GM12874 (cell line): ENCODE results near the gene LGALS9.

Experiments used
- CTCF ChIP-seq: IDR thresholded peaks from 2 replicates; pipeline ENCODE4 v1.5.1; 2011; ENCODE audit warnings: low read depth, mild to moderate bottlenecking, control low read depth, low read length, moderate library complexity; ENCODE audit not compliant: insufficient read depth

The LGALS9 gene

GRCh38 chr17:27612160-27612770 is 18.7 kb upstream of the LGALS9 start:
- TF ChIP-seq CTCF: no peak

- TF ChIP-seq CTCF: no peak
Observed at GRCh38 chr17:27613433-27613832, 17.6 kb upstream of the LGALS9 start.

- no peak for TF ChIP-seq CTCF
Observed at GRCh38 chr17:27615121-27615520, 15.9 kb upstream of the LGALS9 start.

GRCh38 chr17:27616414-27616813 is 14.6 kb upstream of the LGALS9 start:
- TF ChIP-seq CTCF: no peak

GRCh38 chr17:27618417-27618816 is 12.6 kb upstream of the LGALS9 start:
- TF ChIP-seq CTCF: no peak

- no peak for TF ChIP-seq CTCF
Observed at GRCh38 chr17:27620721-27621120, 10.3 kb upstream of the LGALS9 start.

- no peak for TF ChIP-seq CTCF
Observed at GRCh38 chr17:27621536-27621935, 9.5 kb upstream of the LGALS9 start.

- TF ChIP-seq CTCF: no peak
Observed at GRCh38 chr17:27621942-27622559, 8.9 kb upstream of the LGALS9 start.
